AG20443 (cell line): ENCODE results near the gene TULP4.
"Not testable (repeated sequence)": the region's sequence is repeated elsewhere in the genome, so short reads cannot be mapped to it uniquely, and the experiment has no call there.

ENCODE experiments used
- DNase-seq: peaks from one replicate; pipeline ENCODE4 v3.0.0; 2012; ENCODE audit warnings: low spot score, mixed read lengths

Gene TULP4

DNA sequence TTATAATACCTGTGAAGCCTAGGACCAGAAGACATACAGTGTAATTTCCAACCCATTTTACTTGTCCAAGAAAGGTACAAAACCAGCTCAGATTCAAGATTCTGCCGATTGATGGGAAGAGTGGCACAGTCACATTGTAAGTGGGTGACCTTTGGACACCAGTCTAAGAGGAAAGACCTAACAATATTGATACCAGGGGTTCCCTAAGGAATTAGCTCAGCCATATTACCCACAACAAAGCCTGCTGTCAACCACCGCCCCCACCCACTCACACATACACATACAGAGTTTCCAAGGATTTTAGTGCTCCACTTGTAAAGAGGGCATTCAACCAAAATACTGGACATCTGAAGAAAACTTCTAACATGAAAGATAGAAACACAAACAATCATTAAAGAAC, 219.7 kb downstream of the TULP4 start:
- no peak for DNase-seq

DNA sequence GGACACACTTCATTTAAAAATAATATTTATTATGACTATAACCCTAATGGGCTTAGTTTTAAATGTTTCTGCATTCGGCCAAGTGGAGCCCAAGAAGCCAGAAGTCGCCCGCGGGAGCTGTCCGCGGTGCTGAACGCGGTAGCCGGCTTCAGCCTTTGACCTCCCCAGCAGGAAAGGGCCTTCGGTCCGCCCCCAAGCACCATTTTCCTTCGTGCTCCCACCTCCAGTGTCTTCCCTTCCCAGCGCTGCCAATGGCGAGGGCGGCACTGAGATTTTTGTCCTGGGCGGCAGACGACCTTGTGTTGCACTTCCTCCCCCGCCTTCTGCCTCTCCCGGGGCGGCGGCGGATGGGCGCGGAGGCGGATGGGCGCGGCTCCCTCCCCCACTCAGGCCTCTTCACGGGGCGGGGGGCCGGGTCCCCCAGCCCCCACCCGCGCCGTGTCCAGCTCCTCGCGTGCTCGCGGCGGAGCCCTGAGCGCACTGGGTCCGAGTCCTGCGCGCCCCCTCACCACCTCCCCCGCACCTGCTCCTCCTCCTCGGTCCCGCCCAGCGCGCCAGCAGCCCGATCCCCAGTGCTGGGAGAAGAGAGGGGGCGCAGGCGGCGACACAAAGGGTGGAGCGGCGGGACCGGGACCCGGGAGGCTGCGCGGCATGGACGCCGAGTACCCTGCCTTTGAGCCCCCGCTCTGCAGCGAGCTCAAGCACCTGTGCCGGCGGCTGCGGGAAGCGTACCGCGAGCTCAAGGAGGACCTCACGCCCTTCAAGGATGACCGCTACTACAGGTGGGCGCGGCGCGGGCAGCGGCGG, 224.0 kb downstream of the TULP4 start:
- peak; percentile 90 for DNase-seq

DNA sequence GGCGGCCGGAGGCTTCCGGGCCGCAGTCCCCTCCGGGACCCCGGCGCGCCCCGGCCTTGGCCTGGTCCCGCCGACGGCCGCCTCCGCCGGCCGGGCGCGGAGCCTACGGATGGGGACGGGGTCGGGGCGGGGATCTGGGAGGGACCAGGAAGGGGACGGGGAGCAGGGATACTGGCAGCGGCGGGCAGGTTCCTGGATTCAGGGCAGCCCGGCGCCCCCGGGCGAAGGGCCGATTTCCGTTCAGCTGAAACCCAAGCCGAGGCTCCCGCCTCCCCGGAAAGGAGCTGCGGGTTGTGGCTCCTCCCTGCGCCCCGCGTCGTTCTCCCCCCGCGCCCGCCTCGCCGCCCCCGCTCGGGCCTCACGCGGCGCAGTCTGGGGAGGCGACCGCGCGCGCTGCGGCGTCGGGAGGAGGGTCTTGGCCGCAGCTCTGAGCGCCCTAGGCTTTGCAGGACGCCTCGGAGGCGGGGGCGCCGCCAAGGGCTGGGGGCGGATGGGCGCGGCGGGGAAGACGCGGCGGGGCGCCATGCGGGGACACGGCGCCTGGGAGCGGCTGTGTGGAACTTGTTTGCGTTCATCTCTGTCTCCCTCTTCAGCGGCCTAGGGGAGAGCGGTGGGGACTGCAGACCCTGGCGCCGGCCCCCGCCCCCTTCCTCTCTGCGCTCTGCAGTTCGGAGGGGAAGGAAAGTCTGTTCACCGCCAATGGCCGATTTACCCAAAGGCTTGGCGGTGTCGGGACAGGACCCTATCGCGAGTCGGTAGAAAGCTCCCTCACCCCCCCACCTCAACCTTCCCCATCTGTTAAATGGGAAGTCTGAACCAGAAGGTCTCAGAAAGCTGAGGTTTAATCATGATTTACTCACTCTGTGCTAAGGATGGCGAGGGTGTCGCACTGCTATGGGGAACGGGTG, 224.9 kb downstream of the TULP4 start:
- peak; percentile 47 for DNase-seq

DNA sequence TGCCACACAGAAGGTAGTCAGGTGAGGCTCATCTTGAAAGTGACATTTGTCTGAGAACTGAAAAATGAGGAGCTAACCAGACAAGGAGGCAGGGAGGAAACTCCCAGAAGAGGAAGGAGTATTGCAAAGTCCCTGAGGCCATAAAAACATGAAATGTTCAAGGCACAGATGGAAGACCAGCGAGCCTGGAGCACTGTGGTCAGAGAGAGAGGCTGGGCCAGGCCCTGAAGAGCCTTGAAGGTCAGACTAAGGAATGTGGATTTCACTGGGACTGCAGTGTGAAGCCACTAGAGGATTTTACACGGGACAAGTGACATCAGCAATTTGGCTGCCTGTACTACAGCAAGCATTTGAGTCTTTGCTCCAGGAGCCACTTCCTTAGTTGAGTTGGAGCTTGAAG, 226.5 kb downstream of the TULP4 start:
- DNase-seq = no peak

GRCh38 chr6:158539413-158539812, 227.1 kb downstream of the TULP4 start:
- no peak for DNase-seq

GRCh38 chr6:158539881-158540280, 227.6 kb downstream of the TULP4 start:
- DNase-seq = no peak

DNA sequence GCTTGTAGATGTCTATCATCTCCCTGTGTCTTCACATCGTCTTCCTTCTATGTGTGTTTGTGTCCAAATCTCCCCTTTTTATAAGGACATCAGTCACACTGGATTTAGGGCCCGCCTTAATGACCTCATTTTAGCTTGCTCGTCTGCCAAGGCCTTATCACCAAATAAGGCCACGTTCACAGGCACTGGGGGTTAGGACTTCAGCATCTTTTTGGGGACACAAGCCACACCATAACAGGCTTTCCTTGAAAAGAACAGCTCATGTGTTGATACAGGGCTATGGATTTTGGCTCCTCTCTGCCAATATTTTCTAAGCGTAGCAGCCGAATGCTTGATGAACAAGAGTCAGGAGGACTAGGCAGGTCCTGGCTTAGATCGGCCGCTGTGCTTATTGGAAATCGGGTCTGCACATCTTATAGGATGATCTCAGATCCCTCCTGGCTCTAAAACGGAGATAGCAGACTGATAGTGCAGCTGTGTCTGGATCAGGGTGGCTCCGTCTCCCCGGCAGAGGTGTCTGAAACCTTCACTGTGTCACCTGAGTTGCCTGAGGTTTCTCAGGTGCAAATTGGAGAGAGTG, 231.4 kb downstream of the TULP4 start:
- DNase-seq = no peak

- no peak for DNase-seq
Measured at GRCh38 chr6:158544428-158544827, 232.2 kb downstream of the TULP4 start.

- DNase-seq = no peak
Measured at GRCh38 chr6:158545043-158545966, 233.0 kb downstream of the TULP4 start.

DNA sequence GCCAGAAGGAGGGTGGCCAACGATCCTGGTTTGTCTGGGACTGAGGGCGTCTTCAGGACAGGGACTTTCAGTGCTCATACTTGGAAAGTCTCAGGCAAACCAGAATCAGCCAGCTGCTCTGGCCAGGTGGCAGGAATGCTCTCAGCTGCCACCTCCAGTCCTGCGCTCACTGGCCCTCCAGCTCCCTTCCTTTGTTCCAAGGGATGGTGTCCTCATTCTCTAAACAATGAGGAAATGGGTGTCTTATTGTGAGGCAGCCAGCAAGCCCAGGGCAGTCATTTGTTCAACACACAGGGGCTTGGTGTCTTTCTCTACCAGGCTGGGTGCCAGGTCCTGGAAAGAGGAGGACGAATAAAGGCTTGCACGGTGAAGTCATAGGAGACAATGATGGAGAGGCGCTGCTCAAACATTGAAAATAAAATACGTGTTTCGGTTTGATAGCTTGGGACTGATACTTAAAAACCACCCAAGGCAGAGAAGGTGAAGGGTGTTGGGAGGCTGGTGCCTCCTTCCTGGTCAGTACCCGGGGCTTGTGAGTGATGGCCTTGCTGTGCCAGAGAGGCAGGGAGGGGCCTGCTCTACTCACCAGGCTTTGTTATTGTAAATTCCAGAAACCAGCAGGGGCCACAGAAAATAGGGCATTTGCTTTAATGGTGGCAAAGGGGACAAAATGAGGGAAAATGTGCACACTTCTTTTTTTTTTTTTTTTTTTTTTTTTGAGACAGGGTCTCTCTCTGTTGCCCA, 236.3 kb downstream of the TULP4 start:
- DNase-seq = no peak

DNA sequence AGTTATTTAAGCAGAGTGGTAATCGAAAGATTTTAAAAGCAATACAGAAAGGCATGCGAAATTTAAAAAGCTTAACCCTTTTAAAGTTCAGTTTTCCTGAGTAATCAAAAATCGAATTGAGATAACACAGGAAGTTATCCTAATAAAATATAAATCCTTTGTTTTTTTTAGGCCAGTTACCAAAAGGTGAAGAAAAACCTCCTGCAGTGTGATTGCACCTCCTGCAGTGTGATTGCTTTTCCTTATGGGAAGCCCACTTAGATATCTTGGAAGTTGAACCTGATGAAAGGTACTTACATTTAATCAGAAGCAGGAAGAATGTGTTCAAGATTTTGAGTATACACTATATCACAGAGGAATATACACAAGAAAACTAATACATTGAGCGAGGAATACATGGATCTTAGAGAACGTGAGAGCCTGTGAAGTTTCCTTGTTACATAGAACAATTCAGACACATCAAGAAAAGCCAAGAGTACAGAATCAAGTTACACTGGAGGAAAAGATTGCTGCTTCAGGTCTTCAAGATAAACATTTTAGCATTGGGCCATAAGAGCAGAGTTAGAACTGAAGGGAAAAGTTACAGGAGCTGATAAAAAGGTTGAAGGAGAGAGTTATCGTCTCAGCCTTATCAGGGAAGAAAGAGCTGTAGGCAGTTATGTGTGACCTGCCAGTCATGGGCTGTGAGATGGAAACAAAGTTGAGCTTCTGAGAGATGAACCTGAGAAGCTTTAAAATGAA, 240.0 kb downstream of the TULP4 start:
- no peak for DNase-seq

DNA sequence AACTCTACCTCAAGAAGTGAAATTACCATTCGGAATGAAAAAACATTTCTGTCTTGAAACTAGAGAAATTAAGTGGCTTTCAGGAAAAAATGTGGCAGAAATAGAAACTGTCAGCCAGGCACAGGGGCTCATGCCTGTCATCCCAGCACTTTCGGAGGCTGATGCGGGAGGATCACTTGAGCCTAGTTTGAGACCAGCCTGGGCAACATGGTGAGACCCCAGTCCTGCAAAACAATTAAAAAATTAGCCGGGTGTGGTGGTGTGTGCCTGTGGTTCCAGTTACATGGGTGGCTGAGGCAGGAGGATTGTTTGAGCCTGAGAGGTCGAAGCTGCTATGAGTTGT, 240.5 kb downstream of the TULP4 start:
- no peak for DNase-seq

GRCh38 chr6:158554611-158555361, 242.5 kb downstream of the TULP4 start:
- no peak for DNase-seq

- DNase-seq = no peak
Measured at GRCh38 chr6:158556113-158556512, 243.8 kb downstream of the TULP4 start.

DNA sequence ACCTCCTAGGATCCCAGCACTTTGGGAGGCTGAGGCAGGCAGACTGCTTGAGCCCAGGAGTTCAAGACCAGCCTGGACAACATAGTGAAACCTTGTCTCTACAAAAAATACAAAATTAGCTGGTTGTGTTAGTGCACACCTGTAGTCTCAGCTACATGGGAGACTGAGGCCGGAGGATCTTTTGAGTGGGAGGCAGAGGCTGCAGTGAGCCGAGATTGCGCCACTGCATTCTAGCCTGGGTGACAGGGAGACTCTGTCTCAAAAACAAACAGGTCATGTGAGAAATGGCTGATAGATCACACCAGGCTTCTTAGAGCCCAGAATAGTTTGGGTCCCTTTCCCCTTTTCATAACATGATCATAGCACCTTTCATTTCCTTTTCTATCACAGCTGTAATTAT, 244.8 kb downstream of the TULP4 start:
- DNase-seq = not testable (repeated sequence)

DNA sequence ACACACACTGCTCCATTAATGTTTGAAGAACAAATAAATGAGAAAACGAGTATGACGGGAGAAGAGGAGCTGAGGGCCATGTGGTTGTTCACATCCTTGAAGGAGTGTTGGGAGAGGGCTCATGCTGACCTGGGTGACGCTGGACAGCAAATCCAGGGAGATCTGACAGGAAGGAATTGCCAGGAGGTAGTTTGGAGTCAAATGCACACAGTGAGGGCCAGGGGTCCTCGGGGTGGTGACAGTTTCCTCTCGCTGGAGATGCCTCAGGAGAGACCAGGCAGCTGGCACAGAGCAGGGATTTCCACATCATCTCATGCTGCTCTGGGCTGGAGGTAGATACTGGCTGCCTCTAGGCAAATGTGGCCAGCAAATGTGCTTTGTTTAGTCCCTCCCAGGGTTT, 245.7 kb downstream of the TULP4 start:
- DNase-seq = no peak

- no peak for DNase-seq
Measured at GRCh38 chr6:158558415-158559306, 246.4 kb downstream of the TULP4 start.

- no peak for DNase-seq
Measured at GRCh38 chr6:158559338-158559894, 247.2 kb downstream of the TULP4 start.
